GM12874 (cell line): ENCODE results near the gene IL2RA.

Experiments
- TF ChIP-seq, protein P1 (sequence below): IDR thresholded peaks from 2 replicates; pipeline ENCODE4 v1.5.1; 2011; ENCODE audit warnings: low read depth, mild to moderate bottlenecking, control low read depth, low read length, moderate library complexity; ENCODE audit not compliant: insufficient read depth

IL2RA gene

DNA sequence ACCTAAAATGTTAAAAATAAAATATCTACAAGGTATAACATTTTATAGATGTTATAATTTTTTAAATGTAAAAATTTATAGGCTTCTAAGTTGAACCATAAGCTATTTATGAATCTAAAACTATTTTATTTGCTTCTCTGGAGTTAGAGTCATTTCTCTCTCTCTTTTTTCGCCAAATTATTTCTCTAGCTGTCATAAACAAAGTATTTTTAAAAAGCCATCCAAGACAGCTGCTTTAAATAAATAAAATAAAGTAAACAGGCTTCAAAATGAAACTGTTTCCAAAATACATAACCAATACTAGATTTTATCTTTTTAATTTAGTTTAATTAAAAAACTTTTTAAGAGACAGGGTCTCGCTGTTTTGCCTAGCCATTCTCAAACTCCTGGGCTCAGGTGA is 72.4 kb downstream of the IL2RA start:
- TF ChIP-seq, protein P1, sequence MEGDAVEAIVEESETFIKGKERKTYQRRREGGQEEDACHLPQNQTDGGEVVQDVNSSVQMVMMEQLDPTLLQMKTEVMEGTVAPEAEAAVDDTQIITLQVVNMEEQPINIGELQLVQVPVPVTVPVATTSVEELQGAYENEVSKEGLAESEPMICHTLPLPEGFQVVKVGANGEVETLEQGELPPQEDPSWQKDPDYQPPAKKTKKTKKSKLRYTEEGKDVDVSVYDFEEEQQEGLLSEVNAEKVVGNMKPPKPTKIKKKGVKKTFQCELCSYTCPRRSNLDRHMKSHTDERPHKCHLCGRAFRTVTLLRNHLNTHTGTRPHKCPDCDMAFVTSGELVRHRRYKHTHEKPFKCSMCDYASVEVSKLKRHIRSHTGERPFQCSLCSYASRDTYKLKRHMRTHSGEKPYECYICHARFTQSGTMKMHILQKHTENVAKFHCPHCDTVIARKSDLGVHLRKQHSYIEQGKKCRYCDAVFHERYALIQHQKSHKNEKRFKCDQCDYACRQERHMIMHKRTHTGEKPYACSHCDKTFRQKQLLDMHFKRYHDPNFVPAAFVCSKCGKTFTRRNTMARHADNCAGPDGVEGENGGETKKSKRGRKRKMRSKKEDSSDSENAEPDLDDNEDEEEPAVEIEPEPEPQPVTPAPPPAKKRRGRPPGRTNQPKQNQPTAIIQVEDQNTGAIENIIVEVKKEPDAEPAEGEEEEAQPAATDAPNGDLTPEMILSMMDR = no peak

DNA sequence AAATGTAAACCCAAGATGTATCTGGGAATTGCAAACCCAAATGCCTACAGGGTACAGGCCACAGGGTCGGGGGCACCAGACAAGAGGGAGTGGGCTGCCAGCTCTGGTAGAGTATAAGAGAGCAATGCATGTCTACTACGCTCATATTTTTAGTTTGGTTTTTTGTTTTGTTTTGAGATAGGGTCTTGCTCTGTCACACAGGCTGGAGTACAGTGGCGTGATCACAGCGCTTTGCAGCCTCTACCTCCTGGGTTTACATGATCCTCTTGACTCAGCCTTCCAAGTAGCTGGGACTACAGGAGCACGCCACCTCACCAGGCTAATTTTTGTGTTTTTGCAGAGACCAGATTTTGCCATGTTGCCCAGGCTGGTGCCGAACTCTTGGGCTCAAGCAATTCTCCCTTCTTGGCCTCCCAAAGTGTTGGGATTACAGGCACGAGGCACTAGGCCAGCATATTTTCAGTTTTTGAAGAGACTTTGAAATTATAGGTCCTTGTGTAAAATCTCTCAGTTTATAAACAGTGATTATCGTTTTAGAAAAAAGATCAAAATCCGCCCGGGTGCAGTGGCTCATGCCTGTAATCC is 73.7 kb downstream of the IL2RA start:
- TF ChIP-seq, protein P1 = no peak

DNA sequence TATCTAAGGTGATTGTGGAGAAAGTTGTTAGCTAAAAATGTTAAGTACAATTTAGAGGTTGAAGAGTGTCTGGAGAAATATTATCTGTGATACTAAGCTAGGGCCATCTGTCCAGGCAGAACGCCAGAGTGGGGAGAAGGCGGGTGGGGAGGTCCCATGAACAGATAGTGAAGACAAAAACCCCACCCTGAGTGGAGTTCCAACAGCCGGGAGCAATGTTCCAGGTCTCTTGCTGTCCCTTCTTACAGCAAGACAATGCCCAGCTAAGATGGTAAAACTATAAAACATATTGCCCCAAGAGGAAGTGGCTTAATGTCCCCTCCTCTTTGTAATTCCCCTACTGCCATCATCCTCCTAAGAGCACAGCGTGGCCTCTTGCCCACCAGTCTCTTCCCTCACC is 74.4 kb downstream of the IL2RA start:
- TF ChIP-seq, protein P1 = no peak

DNA sequence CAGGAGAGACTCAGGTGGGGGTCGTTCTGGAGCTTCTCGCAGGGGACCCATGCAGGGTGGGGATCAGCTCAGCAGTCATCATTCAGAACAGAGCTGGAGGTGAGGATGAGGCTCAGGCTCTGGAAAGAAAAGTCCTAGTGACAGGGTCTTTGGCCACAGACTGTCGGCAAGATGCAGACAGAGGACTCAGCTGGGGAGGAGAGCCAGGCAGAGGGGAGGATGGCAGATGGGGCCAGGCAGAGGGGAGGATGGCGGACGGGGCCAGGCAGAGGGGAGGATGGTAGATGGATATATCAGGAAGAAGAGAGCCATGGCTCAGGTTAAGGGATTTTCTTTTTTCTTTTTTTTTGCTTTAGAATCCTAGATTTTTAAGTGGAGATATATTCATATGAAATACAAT is 77.1 kb downstream of the IL2RA start:
- TF ChIP-seq, protein P1 = no peak

DNA sequence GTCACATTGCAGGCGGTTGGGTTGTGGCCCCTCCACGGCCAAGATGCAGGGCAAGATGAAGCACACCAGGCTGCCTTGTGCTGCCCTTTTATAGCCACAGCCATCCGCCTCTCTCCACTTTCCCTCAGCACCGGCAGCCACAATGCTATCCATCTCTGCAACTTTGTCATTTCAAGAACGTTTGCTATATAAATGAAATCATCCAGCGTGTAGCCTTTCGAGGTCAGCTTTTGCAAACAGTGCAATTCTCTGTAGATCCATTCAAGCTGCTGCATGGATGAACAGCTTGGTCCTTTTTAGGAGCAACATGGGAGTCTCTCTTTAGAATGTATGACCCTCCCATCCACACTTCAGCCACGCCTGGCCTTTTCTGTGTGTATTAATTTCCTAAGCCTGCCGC is 78.4 kb downstream of the IL2RA start:
- TF ChIP-seq, protein P1 = no peak

DNA sequence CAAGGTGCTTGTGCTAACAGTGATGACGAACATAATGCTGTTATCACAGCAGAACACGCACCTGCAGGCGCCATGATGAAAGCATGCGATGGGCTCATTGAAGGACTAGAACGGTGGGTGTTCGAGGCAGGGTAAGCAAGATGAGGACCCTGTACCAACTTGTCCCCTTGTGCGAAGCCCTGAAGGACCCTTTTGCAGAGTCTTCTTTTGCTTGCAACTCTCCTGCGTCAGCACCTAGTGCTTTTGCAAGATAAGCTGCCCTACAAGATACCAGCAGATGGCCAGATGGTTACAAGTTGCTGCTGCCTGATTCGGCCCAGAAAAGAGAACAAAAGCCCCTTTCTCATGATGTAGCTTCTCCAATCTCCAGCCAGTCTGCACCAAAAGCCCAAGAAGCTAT is 80.6 kb downstream of the IL2RA start:
- TF ChIP-seq, protein P1 = no peak

DNA sequence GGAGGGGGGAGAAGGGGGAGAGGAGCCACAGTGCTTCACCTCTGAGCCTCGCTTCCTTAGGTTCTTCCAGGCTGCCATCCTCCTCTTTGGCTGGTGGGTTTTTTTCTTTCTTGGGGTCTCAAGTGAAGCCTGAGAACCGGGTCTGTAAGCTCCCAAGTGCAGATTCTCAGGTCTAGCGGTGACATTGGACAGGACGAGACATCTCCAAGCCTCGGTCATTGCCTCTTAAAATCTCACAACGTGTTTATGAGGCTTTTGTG is 84.0 kb downstream of the IL2RA start:
- TF ChIP-seq, protein P1 = no peak
